NOMO-1 treated with DMSO at 0.1 percent for 48 hours (cell line): Measurements from ENCODE around the gene SH3RF1.
"Not testable (repeated sequence)": the region's sequence is repeated elsewhere in the genome, so short reads cannot be mapped to it uniquely, and the experiment has no call there.

Source experiments
- DNase-seq: peaks from one replicate; lab custom pipeline; 2025; ENCODE audit not compliant: unreplicated experiment; lab: John Stamatoyannopoulos, UW

SH3RF1 gene

GRCh38 chr4:169202878-169203277 lies 67.9 kb downstream of the SH3RF1 start:
- no peak for DNase-seq

GRCh38 chr4:169202145-169202699 lies 68.5 kb downstream of the SH3RF1 start:
- DNase-seq, result no peak

GRCh38 chr4:169201222-169202144 lies 69.3 kb downstream of the SH3RF1 start:
- DNase-seq, result no peak

- DNase-seq, result no peak
Measured at GRCh38 chr4:169200361-169201030, 70.3 kb downstream of the SH3RF1 start.

- DNase-seq, result no peak
Measured at GRCh38 chr4:169199184-169199583, 71.6 kb downstream of the SH3RF1 start.

- no peak for DNase-seq
Measured at GRCh38 chr4:169198167-169198566, 72.6 kb downstream of the SH3RF1 start.

GRCh38 chr4:169197206-169197605 lies 73.5 kb downstream of the SH3RF1 start:
- not testable (repeated sequence) for DNase-seq

GRCh38 chr4:169195032-169195431 lies 75.7 kb downstream of the SH3RF1 start:
- DNase-seq, result no peak

GRCh38 chr4:169189968-169190367 lies 80.8 kb downstream of the SH3RF1 start:
- not testable (repeated sequence) for DNase-seq

- DNase-seq, result no peak
Measured at GRCh38 chr4:169189372-169189771, 81.4 kb downstream of the SH3RF1 start.

- DNase-seq, result no peak
Measured at GRCh38 chr4:169188204-169188603, 82.6 kb downstream of the SH3RF1 start.

- no peak for DNase-seq
Measured at GRCh38 chr4:169185133-169185956, 85.4 kb downstream of the SH3RF1 start.

- DNase-seq, result no peak
Measured at GRCh38 chr4:169184686-169185085, 86.1 kb downstream of the SH3RF1 start.

GRCh38 chr4:169184236-169184635 lies 86.5 kb downstream of the SH3RF1 start:
- no peak for DNase-seq

GRCh38 chr4:169183581-169183980 lies 87.2 kb downstream of the SH3RF1 start:
- no peak for DNase-seq

GRCh38 chr4:169179609-169180521 lies 90.9 kb downstream of the SH3RF1 start:
- DNase-seq, result no peak

- DNase-seq, result not testable (repeated sequence)
Measured at GRCh38 chr4:169178092-169178491, 92.7 kb downstream of the SH3RF1 start.

- peak; percentile 13 for DNase-seq
Measured at GRCh38 chr4:169175476-169175875, 95.3 kb downstream of the SH3RF1 start.

GRCh38 chr4:169175035-169175434 lies 95.7 kb downstream of the SH3RF1 start:
- DNase-seq, result no peak

- DNase-seq, result no peak
Measured at GRCh38 chr4:169174247-169174646, 96.5 kb downstream of the SH3RF1 start.
